GM19463 (cell line): ENCODE data around the gene VKORC1.

ENCODE experiments used
- ATAC-seq: cut with Tn5 transposase; IDR thresholded peaks from one replicate; pipeline ENCODE4 v1.9.1; 2021; ENCODE audit warnings: mild to moderate bottlenecking, moderate library complexity; ENCODE audit not compliant: unreplicated experiment

Gene VKORC1

DNA sequence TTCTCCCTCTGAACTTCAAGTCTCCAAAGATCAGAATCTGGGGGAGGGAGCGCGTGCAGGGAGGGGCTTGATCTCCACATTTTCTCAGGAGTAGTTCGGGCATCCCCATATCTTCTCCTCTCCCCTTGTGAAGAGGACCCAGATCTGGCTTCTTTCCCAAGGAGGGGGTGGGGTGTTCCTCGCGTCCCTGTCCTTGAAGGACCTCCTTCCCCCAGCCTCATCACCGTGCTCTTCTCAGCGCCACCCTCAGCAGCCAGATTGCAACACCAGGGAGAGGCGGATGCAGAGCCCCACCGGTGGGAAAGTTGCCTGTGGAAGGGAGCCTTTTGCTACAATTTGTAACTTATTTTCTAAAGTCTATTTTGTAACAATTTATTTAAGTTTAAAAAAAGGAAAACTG lies 11.5 kb downstream of the VKORC1 start:
- no peak for ATAC-seq

DNA sequence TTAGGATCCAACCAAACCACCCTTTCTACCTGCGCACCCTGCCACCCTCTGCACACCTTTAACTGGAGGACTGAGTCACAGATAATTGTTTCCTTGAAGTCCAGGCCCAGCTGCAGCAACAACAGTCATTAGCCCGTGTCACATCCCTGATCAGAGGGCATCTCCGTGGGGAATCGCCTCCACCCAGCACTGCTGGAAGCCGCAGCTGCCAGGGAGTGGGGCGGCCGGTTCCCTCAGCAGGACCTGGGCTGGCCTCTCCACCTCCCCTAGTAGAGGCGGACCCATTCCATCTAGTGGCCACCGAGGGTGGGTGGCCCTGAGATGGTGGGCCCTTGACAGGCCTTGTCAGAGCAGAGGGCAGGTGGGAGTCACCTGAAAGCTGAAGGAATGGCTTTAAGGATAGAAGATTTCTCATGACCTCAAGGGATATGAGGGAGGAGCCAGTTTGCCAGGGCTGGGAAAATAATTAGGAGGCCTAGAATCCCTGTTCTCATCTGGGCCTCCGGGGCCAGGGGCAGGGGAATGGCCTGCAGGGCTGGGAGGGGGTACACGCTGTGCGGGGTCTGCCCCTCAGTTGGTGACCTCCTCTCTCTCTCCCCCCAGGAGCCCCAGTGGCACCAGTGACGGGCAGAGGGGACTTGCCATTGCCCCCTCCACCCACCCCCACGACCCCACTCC lies 12.1 kb downstream of the VKORC1 start:
- ATAC-seq, result no peak

DNA sequence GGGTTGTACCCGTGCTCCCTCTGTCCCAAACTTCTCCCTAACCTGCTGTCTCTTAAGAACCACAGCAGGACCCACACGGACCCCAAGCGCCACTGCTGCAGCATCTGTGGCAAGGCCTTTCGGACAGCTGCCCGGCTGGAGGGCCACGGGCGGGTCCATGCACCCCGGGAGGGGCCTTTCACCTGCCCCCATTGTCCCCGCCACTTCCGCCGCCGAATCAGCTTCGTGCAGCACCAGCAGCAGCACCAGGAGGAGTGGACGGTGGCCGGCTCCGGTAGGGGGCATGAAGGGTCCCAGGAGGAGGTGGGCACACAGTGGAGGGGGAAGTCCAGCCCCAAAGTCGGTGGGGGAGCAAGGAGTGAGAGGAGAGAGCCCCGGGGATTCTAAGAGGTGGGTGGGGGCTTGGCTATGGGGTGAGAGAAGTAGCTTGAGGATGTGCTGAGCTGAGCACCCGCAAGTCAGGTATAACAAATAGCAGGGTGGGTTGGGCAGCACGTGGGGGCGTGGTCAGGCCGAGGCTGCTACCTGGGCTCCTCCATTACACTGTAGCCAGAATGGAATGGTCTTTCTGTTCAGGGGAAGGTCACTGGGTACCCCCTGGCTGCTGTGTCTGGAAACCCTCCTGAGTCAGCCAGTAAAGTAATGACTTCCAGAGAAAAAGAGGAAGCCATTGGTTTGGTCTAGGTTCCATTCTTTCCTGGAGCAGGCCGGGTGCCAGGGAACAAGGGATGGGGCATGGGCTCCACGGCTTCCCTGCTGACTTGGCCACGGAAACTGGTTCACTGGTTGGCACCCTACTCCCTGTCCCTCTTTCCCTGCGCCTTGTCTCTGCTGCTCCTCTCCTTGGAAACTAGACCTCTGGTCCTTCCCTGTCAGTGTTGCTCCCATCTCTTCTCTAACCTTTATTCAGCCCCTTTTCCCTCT lies 12.9 kb downstream of the VKORC1 start:
- no peak for ATAC-seq

DNA sequence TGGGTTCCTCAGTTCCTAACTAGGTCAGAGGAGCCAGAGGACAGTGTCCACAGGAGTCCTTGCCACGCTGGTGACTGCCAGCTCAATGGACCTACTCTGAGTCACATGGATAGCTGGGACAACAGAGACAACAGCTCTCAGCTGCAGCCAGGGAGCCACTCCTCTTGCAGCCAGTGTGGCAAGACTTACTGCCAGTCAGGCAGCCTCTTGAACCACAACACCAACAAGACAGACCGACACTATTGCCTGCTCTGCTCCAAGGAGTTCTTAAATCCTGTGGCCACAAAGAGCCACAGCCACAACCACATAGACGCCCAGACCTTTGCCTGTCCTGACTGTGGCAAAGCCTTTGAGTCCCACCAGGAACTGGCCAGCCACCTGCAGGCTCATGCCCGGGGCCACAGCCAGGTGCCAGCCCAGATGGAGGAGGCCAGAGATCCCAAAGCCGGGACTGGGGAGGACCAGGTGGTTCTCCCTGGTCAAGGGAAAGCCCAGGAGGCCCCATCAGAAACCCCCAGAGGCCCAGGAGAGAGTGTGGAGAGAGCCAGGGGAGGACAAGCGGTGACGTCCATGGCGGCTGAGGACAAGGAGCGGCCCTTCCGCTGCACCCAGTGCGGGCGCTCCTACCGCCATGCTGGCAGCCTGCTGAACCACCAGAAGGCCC lies 13.7 kb downstream of the VKORC1 start:
- ATAC-seq, result no peak

DNA sequence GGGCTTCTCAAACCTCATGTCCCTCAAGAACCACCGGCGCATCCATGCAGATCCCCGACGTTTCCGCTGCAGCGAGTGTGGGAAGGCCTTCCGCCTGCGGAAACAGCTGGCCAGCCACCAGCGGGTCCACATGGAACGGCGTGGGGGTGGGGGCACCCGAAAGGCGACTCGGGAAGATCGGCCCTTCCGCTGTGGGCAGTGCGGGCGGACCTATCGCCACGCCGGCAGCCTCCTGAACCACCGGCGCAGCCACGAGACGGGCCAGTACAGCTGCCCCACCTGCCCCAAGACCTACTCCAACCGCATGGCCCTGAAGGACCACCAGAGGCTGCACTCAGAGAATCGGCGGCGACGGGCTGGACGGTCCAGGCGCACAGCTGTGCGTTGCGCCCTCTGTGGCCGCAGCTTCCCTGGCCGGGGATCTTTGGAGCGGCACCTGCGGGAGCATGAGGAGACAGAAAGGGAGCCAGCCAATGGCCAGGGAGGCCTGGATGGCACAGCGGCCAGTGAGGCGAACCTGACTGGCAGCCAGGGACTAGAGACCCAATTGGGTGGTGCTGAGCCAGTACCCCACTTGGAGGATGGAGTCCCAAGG lies 14.5 kb downstream of the VKORC1 start:
- no peak for ATAC-seq

DNA sequence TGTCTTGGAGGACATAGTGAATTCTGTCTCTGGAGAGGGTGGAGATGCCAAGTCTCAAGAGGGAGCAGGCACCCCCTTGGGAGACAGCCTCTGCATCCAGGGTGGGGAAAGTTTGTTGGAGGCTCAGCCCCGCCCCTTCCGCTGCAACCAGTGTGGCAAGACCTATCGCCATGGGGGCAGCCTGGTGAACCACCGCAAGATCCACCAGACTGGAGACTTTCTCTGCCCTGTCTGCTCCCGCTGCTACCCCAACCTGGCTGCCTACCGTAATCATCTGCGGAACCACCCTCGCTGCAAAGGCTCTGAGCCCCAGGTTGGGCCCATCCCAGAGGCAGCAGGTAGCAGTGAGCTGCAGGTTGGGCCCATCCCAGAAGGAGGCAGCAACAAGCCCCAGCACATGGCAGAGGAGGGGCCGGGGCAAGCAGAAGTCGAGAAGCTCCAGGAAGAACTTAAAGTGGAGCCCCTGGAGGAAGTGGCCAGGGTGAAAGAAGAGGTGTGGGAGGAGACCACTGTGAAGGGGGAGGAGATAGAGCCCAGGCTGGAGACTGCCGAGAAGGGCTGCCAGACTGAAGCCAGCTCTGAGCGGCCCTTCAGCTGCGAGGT lies 15.2 kb downstream of the VKORC1 start:
- no peak for ATAC-seq

DNA sequence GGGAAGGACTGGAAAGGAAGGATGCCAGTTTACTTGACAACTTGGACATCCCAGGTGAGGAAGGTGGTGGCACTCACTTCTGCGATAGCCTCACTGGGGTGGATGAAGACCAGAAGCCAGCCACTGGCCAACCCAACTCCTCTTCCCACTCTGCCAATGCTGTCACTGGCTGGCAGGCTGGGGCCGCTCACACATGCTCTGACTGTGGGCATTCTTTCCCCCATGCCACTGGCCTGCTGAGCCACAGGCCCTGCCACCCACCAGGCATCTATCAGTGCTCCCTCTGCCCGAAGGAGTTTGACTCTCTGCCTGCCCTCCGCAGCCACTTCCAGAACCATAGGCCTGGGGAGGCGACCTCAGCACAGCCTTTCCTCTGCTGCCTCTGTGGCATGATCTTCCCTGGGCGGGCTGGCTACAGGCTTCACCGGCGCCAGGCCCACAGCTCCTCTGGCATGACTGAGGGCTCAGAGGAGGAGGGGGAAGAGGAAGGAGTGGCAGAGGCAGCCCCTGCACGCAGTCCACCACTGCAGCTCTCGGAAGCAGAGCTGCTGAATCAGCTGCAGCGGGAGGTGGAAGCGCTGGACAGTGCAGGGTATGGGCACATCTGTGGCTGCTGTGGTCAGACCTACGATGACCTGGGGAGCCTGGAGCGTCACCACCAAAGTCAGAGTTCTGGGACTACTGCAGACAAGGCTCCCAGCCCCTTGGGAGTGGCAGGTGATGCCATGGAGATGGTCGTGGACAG lies 15.8 kb downstream of the VKORC1 start:
- no peak for ATAC-seq

DNA sequence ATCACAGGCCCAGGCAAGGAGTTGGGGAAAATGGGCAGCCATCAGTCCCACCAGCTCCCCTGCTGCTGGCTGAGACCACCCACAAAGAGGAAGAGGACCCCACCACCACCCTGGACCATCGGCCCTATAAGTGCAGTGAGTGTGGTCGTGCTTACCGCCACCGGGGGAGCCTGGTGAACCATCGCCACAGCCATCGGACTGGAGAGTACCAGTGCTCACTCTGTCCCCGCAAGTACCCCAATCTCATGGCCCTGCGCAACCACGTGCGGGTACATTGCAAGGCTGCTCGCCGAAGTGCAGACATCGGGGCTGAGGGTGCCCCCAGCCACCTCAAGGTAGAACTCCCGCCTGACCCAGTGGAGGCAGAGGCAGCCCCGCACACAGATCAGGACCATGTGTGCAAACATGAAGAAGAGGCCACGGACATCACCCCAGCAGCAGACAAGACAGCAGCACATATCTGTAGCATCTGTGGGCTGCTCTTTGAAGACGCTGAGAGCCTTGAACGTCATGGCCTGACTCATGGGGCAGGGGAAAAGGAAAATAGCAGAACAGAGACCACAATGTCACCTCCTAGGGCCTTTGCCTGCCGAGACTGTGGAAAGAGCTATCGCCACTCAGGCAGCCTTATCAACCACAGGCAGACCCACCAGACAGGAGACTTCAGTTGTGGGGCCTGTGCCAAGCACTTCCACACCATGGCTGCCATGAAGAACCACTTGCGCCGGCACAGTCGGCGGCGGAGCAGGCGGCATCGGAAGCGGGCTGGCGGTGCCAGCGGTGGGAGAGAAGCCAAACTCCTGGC lies 16.8 kb downstream of the VKORC1 start:
- ATAC-seq, result no peak

DNA sequence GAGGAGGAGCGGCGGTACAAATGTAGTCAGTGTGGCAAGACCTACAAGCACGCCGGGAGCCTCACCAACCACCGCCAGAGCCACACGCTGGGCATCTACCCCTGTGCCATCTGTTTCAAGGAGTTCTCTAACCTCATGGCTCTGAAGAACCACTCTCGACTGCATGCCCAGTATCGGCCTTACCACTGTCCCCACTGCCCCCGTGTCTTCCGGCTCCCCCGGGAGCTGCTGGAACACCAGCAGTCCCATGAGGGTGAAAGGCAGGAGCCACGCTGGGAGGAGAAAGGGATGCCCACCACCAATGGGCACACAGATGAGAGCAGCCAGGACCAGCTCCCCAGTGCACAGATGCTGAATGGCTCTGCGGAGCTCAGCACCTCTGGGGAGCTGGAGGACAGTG lies 17.6 kb downstream of the VKORC1 start:
- no peak for ATAC-seq

DNA sequence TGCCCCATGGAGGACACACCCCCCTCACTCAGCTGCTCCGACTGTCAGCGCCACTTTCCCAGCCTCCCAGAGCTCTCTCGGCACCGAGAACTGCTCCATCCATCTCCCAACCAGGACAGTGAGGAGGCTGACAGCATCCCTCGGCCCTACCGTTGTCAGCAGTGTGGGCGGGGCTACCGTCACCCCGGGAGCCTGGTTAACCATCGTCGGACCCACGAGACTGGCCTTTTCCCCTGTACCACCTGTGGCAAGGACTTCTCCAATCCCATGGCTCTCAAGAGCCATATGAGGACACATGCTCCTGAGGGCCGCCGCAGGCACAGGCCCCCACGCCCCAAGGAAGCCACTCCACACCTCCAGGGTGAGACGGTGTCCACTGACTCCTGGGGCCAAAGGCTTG lies 18.3 kb downstream of the VKORC1 start:
- ATAC-seq, result no peak

DNA sequence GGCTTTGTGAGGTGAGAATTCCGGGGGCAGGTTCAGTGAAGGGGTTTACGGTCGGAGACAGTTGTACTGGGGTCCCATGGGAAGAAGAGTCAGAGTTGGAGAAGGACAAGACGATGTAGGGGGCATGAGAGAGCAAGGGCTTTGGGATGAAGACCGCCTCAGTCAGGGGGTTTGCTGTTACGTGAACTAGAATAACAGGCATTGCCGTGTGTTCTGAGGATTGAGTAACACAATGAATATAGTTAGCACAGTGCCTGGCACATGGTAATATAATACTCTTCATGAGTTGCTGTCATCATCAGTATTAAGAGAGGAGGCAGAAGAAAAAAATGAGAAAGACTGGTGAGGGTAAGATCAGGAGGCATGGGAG lies 19.8 kb downstream of the VKORC1 start:
- ATAC-seq, result no peak

DNA sequence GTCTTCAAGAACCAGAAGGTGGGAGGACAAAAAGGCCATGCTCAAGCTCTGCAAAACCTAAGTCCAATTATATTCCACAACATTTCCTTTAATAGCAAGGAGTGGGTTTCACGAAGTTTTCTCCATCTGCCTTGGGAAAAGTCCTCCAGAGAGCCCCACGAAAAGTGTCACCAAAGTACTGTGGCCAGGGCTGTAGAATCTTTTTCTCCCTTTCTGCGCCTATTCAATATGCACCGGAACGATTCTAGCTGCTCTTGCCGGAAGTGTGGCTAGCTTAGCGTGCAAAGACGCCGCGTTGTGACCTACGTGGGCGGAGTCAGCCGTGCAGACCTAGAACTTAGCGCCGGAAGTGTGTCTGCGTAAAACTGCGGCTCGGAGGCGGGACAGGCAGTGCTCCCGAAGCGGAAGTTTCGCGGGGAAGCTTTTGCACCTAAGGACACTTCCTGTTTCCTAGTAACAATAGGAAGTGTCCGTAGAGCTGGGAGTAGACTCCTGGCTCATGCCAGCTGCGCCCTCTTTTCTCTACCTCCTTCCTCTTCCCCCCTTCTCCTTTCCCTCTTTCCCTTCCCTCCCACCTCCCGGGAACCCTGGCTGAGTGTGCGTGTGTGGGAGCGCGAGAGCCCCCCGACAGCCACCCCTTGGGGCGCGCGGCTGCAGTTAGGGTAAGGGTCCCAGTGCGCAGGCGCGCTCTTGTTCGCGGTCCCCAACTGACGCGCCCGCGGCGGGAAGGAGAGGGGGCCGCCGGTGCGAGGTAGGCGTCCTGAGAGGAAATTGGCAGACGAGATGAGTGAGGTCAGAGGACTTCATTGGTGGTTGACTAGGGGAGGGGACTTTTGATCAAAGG lies 20.4 kb downstream of the VKORC1 start, which contains the start of the genes ZNF646 and ZNF668:
Gene ZNF646, plus strand, starts transcription at position 453 of the 844 bp plus-strand sequence. CDS start 1,903 bp downstream, outside the sequence.
Gene ZNF668, minus strand, starts transcription at position 271 of the 844 bp plus-strand sequence. CDS start 9,781 bp downstream, outside the sequence.
- peak; percentile 68 for ATAC-seq

DNA sequence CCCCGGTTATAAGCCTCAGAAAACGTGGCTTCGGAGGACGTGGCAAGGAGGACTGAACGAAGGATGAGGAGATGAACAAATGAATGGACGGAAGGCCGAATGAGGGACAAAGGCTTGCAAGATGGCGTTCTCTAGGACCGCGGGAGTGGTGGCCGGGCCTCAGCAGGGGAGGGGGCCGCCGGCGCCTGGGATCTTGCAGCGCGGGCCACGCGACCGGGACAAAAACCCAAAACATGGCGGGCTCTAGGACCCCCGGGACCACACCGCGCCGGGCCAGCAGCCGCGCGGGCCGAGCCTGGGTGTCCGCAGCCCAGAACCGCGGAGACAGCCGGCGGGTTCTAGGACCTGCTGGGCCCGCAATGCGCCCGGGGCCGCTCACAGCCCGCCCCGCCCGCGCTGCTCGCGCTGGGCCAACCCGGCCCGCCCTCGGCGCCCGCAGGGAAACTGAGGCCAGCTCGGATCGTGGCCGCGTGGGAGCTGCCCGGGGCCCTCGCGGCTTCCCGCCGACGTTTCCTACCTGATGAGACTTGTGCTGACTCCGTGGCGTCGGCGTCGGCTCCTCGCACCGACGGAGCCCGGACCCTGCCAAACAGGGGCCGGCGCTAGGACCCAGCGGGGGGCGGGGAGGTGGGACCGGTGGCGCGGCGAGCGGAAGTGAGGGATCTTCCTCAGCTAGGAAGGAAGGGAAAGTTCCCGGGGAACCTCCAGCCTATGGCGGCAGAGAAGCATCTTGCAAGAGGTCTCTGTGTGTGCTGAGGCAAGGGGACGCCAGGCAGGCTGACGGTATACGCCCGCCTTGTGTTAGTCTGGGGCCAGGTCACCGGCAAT lies 21.2 kb downstream of the VKORC1 start:
- peak; percentile 49 for ATAC-seq

DNA sequence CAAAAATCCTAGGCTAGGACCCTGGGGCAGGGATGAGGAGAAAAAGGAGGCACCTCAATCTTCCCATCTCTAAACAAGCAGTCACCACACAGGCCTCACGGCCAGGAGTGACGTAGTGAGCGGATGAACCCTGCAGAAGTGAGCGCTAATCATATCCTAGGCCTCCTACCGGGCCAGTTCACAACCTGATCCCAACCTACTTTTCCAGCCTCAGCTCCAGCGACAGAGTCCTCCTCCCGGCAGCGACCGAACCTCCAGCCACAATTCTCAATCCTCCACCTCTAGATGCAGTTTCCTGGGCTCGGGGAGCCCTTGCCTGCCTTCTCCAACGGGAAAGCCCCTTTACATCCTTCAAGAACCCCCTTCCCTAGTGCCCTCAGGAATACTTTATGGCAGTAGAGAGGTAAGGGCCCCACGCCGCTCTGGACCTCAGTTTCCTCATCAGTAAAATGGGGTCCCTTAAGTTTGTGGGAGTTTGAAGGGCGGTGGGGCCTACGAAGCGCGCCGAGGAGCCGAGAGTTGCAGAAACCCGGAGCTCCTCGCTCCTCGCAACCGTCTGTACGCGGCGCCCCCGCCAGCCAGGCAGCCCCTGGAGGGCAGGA lies 22.0 kb downstream of the VKORC1 start:
- no peak for ATAC-seq

DNA sequence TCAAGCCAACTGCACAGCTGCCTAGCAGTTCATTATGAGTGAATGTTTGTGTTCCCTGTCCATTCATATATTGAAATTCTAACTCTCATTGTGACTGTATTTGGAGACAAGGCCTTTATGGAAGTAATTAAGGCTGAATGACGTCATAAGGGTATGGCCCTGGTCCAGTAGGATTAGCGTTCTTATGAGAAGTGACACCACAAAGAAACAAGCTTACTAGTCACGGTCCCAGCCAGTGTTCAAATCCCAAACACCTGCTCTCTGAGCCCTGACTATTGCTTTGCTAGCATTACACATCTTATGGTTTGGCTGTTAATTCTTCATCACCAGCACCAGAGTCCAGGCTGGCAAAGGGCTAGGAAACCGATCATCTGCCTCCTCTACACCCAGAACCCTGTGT lies 22.7 kb downstream of the VKORC1 start:
- no peak for ATAC-seq

DNA sequence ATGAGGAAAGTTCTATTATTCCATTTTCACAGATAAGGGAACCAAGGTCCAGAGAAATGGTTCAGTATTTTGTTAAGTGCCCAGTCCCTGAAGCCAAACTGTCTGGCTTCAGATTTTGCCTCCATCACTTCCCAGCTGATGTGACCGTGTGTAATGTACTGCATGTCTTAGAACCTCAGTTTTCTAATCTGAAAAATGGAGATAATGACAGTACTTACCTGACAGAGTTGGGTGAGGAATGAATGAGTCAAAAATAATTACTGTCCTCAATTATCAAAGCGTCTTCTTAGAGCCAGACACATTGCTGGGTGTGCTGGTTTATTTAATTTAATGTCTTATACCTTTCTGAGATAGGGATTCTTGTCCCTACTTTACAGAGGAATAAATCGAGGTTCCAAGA lies 27.3 kb downstream of the VKORC1 start:
- ATAC-seq, result no peak

DNA sequence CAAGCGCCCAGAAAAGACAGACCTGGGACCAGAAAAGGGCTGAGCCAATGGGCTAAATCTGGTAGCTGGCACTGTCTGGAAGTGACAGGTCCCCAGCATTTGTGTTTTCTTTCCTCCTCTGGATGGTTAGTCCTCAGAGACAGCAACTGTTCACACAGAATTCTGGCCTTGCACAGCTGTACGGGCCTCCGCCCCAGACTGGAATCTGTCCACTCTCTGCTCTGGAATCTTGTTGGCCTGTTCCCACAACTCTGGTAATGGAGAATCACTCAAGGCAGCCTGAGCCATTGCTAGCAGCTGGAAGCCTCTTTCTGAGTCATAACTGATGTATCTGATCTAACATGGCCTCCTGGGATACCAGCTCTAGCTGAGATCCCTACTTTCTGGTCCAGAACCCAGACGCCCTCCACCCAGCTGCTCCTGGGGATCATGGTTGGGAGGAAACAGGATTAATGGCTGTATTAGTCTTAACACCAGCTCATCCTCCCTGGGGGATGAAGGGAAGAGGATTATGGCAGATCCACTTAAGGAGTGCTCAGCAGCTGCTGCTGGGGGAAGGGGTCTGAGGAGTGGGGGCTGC lies 29.6 kb downstream of the VKORC1 start:
- ATAC-seq, result no peak
